Hematopoietic multipotent progenitor cell treated with erythropoietin and hydrocortisone succinate and interleukin-3 and kit ligand, for 8 days (in vitro differentiated cells): ENCODE measurements around the gene COL15A1.
A peak's percentile ranks its signal among the peaks of the same experiment; 100 is the strongest.

Source experiments
- DNase-seq: peaks from one replicate; pipeline ENCODE4 v3.0.0-alpha.2; 2015

Gene COL15A1

GRCh38 chr9:99040911-99041582, 97.3 kb downstream of the COL15A1 start:
- no peak for DNase-seq

- no peak for DNase-seq
These were observed 97.9 kb downstream of the COL15A1 start for GRCh38 chr9:99041618-99042017.

GRCh38 chr9:99042620-99043019, 98.9 kb downstream of the COL15A1 start:
- DNase-seq: no peak

- DNase-seq: no peak
These were observed 101.1 kb downstream of the COL15A1 start for GRCh38 chr9:99044827-99045226.

- no peak for DNase-seq
These were observed 102.4 kb downstream of the COL15A1 start for GRCh38 chr9:99046068-99046467.

- DNase-seq: no peak
These were observed 102.9 kb downstream of the COL15A1 start for GRCh38 chr9:99046542-99047071.

GRCh38 chr9:99049228-99049627, 105.5 kb downstream of the COL15A1 start:
- no peak for DNase-seq

- no peak for DNase-seq
These were observed 105.9 kb downstream of the COL15A1 start for GRCh38 chr9:99049641-99050040.

GRCh38 chr9:99050292-99050911, 106.7 kb downstream of the COL15A1 start:
- no peak for DNase-seq

- DNase-seq: no peak
These were observed 107.2 kb downstream of the COL15A1 start for GRCh38 chr9:99050924-99051323.

GRCh38 chr9:99051406-99051805, 107.7 kb downstream of the COL15A1 start:
- no peak for DNase-seq

- no peak for DNase-seq
These were observed 108.1 kb downstream of the COL15A1 start for GRCh38 chr9:99051851-99052250.

- no peak for DNase-seq
These were observed 109.4 kb downstream of the COL15A1 start for GRCh38 chr9:99052815-99053715.

GRCh38 chr9:99054581-99054980, 110.9 kb downstream of the COL15A1 start:
- no peak for DNase-seq

GRCh38 chr9:99055384-99055783, 111.7 kb downstream of the COL15A1 start:
- no peak for DNase-seq

GRCh38 chr9:99056186-99056585, 112.5 kb downstream of the COL15A1 start:
- no peak for DNase-seq

- peak; percentile 64 for DNase-seq
These were observed 113.4 kb downstream of the COL15A1 start for GRCh38 chr9:99056886-99057664.

- peak; percentile 93 for DNase-seq
These were observed 114.2 kb downstream of the COL15A1 start for GRCh38 chr9:99057665-99058625.

- DNase-seq: peak; percentile 75
These were observed 115.5 kb downstream of the COL15A1 start for GRCh38 chr9:99058964-99059921.

GRCh38 chr9:99060621-99061020, 116.9 kb downstream of the COL15A1 start:
- DNase-seq: no peak
